Spleen (tissue), 11 donors: ENCODE measurements around the gene ZXDC. TPM values are rescaled to one million over a fixed set of nuclear protein-coding genes. Genes with fewer than 3 reads are reported as not detected.

Experiments used
- DNase-seq: peaks from one replicate; pipeline ENCODE4 v3.0.0-alpha.2; 2020
- H3K27ac ChIP-seq, 8 donors: fragments of 200-600 bp; sonication (generic) in 7 of 8; 1 replicate in 4 of 8; 2 replicates in 4 of 8; pipeline versions ENCODE4 v1.5.0 to v1.8.0; 2016 to 2021; ENCODE audit warnings: inconsistent platforms in 4 of 8, mild to moderate bottlenecking in 4 of 8, moderate library complexity in 1 of 8
- H3K27me3 ChIP-seq, 7 donors: fragments of 200-600 bp; sonication (generic) in 6 of 7; replicated peaks in 1 of 7; 1 replicate in 4 of 7; 2 replicates in 3 of 7; pipeline versions ENCODE4 v1.5.0 to v1.8.0; 2016 to 2021; ENCODE audit warnings: inconsistent platforms in 3 of 7, mild to moderate bottlenecking in 1 of 7
- H3K36me3 ChIP-seq, 6 donors: fragments of 200-600 bp; sonication (generic) in 5 of 6; 1 replicate in 4 of 6; 2 replicates in 2 of 6; pipeline versions ENCODE4 v1.5.0 to v1.8.0; 2016 to 2021; ENCODE audit warnings: inconsistent platforms in 2 of 6
- H3K4me1 ChIP-seq, 6 donors: fragments of 200-600 bp; sonication (generic) in 5 of 6; 1 replicate in 3 of 6; 2 replicates in 3 of 6; pipeline versions ENCODE4 v1.5.0 to v1.8.0; 2016 to 2021; ENCODE audit warnings: inconsistent platforms in 3 of 6
- H3K4me3 ChIP-seq, 8 donors: fragments of 200-600 bp; sonication (generic) in 7 of 8; 1 replicate in 4 of 8; 2 replicates in 4 of 8; pipeline versions ENCODE4 v1.5.0 to v1.8.0; 2016 to 2021; ENCODE audit warnings: inconsistent platforms in 4 of 8, mild to moderate bottlenecking in 4 of 8, moderate library complexity in 2 of 8
- H3K9me3 ChIP-seq, 8 donors: fragments of 200-600 bp; sonication (generic) in 7 of 8; 1 replicate in 4 of 8; 2 replicates in 4 of 8; pipeline versions ENCODE4 v1.5.0 to v1.8.0; 2016 to 2021; ENCODE audit warnings: inconsistent platforms in 4 of 8
- CTCF ChIP-seq, 11 experiments: fragments of 200-600 bp in 7 of 11; fragments of 450-650 bp in 4 of 11; sonication (generic) in 4 of 11; IDR thresholded peaks in 8 of 11; conservative IDR thresholded peaks in 3 of 11; 1 replicate in 7 of 11; 2 replicates in 4 of 11; pipeline versions ENCODE4 v1.4.0 to v1.8.0; 2016 to 2021; ENCODE audit warnings: antibody characterized with exemption in 11 of 11, inconsistent platforms in 4 of 11, mild to moderate bottlenecking in 1 of 11
- POLR2A ChIP-seq, 3 donors: fragments of 450-650 bp; IDR thresholded peaks; one replicate each; pipeline ENCODE4 v1.5.1; 2017; ENCODE audit warnings: antibody characterized with exemption in 3 of 3, mild to moderate bottlenecking in 1 of 3
- POLR2AphosphoS5 ChIP-seq, 3 donors: sonication (generic); formaldehyde crosslinking; IDR thresholded peaks; one replicate each; pipeline ENCODE4 v1.5.1; 2017; ENCODE audit warnings: antibody characterized with exemption in 3 of 3
- WGBS, 5 donors: extraction: QIAGEN DNeasy Blood & Tissue Kit in 3 of 5; methylation state at CpG; one replicate each; pipeline versions ENCODE4 v1.1.5 to v1.1.7; 2013 to 2018; 5-methylcytosine and 5-hydroxymethylcytosine counted together
- intact Hi-C: fragments of 100-400 bp; cut with DNase I; formaldehyde crosslinking; loops from one replicate; pipeline ENCODE4 v1.15.0; 2023; ENCODE audit warnings: low total_unique reads
- polyA plus RNA-seq, 3 donors: library from polyadenylated mRNA; stranded (reverse); fragments of 200-250 nt; gene quantifications; one replicate each; pipeline ENCODE4 v1.2.1, GENCODE V29; 2013
- total RNA-seq, 7 donors: library from RNA; depleted of rRNA in 3 of 7; stranded (reverse); fragments of >200 nt in 3 of 7; fragmentation: NEBNext Ultra II Directional in 4 of 7; extraction: Animal tissue kit (Norgen Biotek cat#: 25700) in 4 of 7; gene quantifications; one replicate each; pipeline versions ENCODE4 v1.1.0 to v1.2.1, GENCODE V29; 2016 to 2021
- donor health status: healthy with polysubstance abuse.
- donor health status: DM: no; HTN: no; CAD: no; lungs with moderate emphysema.
- donor health status: DM: no; HTN: no; CAD: no.
- donor health status: Bipolar disorder and iron deficiency.
- donor health status: healthy.
- donor health status: DM: no; HTN: no; CAD: no.
- donor health status: DM: yes; HTN: yes; CAD: no.

Gene ZXDC
- total and polyA plus RNA-seq, 10 donors = 7.5 to 75.3 (median 48.1) TPM

- no peak overlapping the region for H3K27ac ChIP-seq
- no peaks in the 10 kb centered on the region for H3K9me3 ChIP-seq
- H3K4me1 ChIP-seq = peaks cover 0 to 17% (median 10%) of the 10 kb centered on the region in 6 donors
- intact Hi-C loops = loop anchor here (2.0 to 5.0 kb wide), 2 partner anchors 133 to 256 kb away; no protein-coding TSS in a partner anchor
- peaks cover 0 to 81% (median 21%) of the 10 kb centered on the region in 7 donors for H3K27me3 ChIP-seq
- no peaks in the 10 kb centered on the region for H3K36me3 ChIP-seq
- H3K4me3 ChIP-seq = no peak overlapping the region
- WGBS, 5 donors = 60 to 72% (median 69%) methylated on average over 4 of the region's 4 CpGs
- DNase-seq = no peak
- TF ChIP-seq POLR2AphosphoS5 (IDR thresholded peaks at IDR 0.05) (no peak), POLR2A (IDR thresholded peaks at IDR 0.05) (no peak)
Observed at GRCh38 chr3:126390751-126391150, 84.9 kb downstream of the ZXDC start.

- Histone ChIP-seq H3K27ac (no peak overlapping the region), H3K36me3 (no peaks in the 10 kb centered on the region), H3K9me3 (no peaks in the 10 kb centered on the region), H3K4me3 (no peak overlapping the region), H3K27me3 (peaks cover 0 to 76% (median 21%) of the 10 kb centered on the region in 7 donors), H3K4me1 (peaks cover 0 to 17% (median 10%) of the 10 kb centered on the region in 6 donors)
- 88 to 94% (median 91%) methylated on average over 15 of the region's 15 CpGs for WGBS, 5 donors
- no peak for DNase-seq
- TF ChIP-seq CTCF (IDR thresholded peaks at IDR 0.05 in 8 of 11, conservative IDR thresholded peaks at IDR 0.05 in 3 of 11) (no peak), POLR2A (IDR thresholded peaks at IDR 0.05) (no peak), POLR2AphosphoS5 (IDR thresholded peaks at IDR 0.05) (no peak)
- intact Hi-C loops = loop anchor here (2.0 to 5.0 kb wide), 2 partner anchors 133 to 255 kb away; no protein-coding TSS in a partner anchor
Observed at GRCh38 chr3:126390201-126390600, 85.5 kb downstream of the ZXDC start.

- Histone ChIP-seq H3K27ac (no peak overlapping the region), H3K27me3 (peaks cover 0 to 72% (median 17%) of the 10 kb centered on the region in 7 donors), H3K9me3 (no peaks in the 10 kb centered on the region), H3K4me3 (no peak overlapping the region), H3K36me3 (no peaks in the 10 kb centered on the region), H3K4me1 (peaks cover 0 to 14% (median 10%) of the 10 kb centered on the region in 6 donors)
- WGBS, 5 donors = 58 to 70% (median 61%) methylated on average over 17 of the region's 17 CpGs
- DNase-seq = no peak
- TF ChIP-seq CTCF (IDR thresholded peaks at IDR 0.05 in 8 of 11, conservative IDR thresholded peaks at IDR 0.05 in 3 of 11) = no peak
- no peak for TF ChIP-seq POLR2AphosphoS5 (IDR thresholded peaks at IDR 0.05)
- no peak for TF ChIP-seq POLR2A (IDR thresholded peaks at IDR 0.05)
- intact Hi-C loops = loop anchor here (2.0 to 5.0 kb wide), 2 partner anchors 132 to 255 kb away; no protein-coding TSS in a partner anchor
Observed at GRCh38 chr3:126389794-126390146, 85.9 kb downstream of the ZXDC start.

- Histone ChIP-seq H3K27me3 (peaks cover 0 to 66% (median 12%) of the 10 kb centered on the region in 7 donors), H3K27ac (peak overlapping the region in 5 of 8 donors; percentile 27 to 71 (median 66)), H3K4me3 (peak overlapping the region in 6 of 8 donors; percentile 9 to 51 (median 20)), H3K36me3 (no peaks in the 10 kb centered on the region), H3K4me1 (peaks cover 0 to 11% (median 10%) of the 10 kb centered on the region in 6 donors), H3K9me3 (no peaks in the 10 kb centered on the region)
- intact Hi-C loops = no loop called here
- peak; percentile 93 for DNase-seq
- WGBS, 5 donors = 4 to 7% (median 4%) methylated on average over 31 to 58 of the region's 58 CpGs
- TF ChIP-seq CTCF (IDR thresholded peaks at IDR 0.05 in 8 of 11, conservative IDR thresholded peaks at IDR 0.05 in 3 of 11) = peak; percentile 73 to 95 (median 86)
- no peak for TF ChIP-seq POLR2A (IDR thresholded peaks at IDR 0.05)
- TF ChIP-seq POLR2AphosphoS5 (IDR thresholded peaks at IDR 0.05) = peak; percentile 73 to 79 (median 78)
Observed at GRCh38 chr3:126389112-126389793, 86.4 kb downstream of the ZXDC start.

Other genes with a start within 250 kb of the ZXDC start
- 1 to 10 TPM in 6 of 7 donors, under 1 TPM in 1; 0.57 to 9.5 (median 4.8) TPM for gene KLF15, start 118.5 kb downstream of the ZXDC start, total RNA-seq
- 1 to 10 TPM in 2 of 3 donors, under 1 TPM in 1; 0.63 to 3.1 (median 2.4) TPM for gene KLF15, start 118.5 kb downstream of the ZXDC start, polyA plus RNA-seq
- not detected for gene CFAP100, start 81.0 kb downstream of the ZXDC start, total RNA-seq
- gene CFAP100, start 81.0 kb downstream of the ZXDC start, polyA plus RNA-seq = not detected
- under 1 TPM in 1 of 7 donors, not detected in 6; 0.16 TPM for gene UROC1, start 41.9 kb upstream of the ZXDC start, total RNA-seq
- under 1 TPM; 0.02 to 0.03 (median 0.02) TPM for gene UROC1, start 41.9 kb upstream of the ZXDC start, polyA plus RNA-seq
- 10 to 100 TPM in 1 of 7 donors, 1 to 10 TPM in 6; 2.4 to 11.2 (median 5.6) TPM for gene CHST13, start 48.3 kb upstream of the ZXDC start, total RNA-seq
- 1 to 10 TPM in 2 of 3 donors, under 1 TPM in 1; 0.26 to 1.8 (median 1.0) TPM for gene CHST13, start 48.3 kb upstream of the ZXDC start, polyA plus RNA-seq
- not detected for gene C3orf22, start 83.0 kb upstream of the ZXDC start, total RNA-seq
- not detected for gene C3orf22, start 83.0 kb upstream of the ZXDC start, polyA plus RNA-seq
- 10 to 100 TPM in 1 of 7 donors, 1 to 10 TPM in 6; 3.7 to 12.9 (median 7.6) TPM for gene TXNRD3, start 179.2 kb upstream of the ZXDC start, total RNA-seq
- gene TXNRD3, start 179.2 kb upstream of the ZXDC start, polyA plus RNA-seq = 1 to 10 TPM; 3.7 to 5.8 (median 5.1) TPM
- 10 to 100 TPM in 4 of 7 donors, 1 to 10 TPM in 3; 6.3 to 14.6 (median 10.3) TPM for gene CHCHD6, start 228.3 kb upstream of the ZXDC start, total RNA-seq
- 10 to 100 TPM; 13.1 to 39.1 (median 17.9) TPM for gene CHCHD6, start 228.3 kb upstream of the ZXDC start, polyA plus RNA-seq